HG02938 (cell line): ENCODE results near the gene CLINT1.
A peak's percentile ranks its signal among the peaks of the same experiment; 100 is the strongest.
"Not testable (repeated sequence)": the region's sequence is repeated elsewhere in the genome, so short reads cannot be mapped to it uniquely, and the experiment has no call there.

Source experiments
- ATAC-seq: cut with Tn5 transposase; IDR thresholded peaks from one replicate; pipeline ENCODE4 v1.9.1; 2021; ENCODE audit warnings: mild to moderate bottlenecking, moderate library complexity; ENCODE audit not compliant: unreplicated experiment

The CLINT1 gene

DNA sequence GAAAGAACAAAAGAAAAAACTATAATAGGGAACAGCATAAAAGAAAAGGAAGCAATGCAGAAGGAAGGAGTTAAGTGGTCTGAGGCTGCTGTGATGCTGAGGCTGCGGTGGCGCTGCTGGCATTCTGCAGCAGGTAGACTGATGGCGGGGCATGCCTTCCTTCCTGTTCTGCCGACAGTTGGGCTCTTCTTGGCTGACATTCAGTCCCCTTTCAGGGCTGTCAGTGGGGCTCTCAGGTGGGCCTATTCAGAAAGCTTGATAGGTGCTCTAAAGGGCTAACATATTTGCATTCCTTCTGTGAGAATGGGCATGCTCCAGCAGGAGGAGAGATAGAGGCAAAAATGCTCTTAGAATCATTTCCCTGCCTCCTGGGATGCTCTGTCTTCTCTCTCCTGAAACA is 5.1 kb upstream of the CLINT1 start:
- no peak for ATAC-seq

DNA sequence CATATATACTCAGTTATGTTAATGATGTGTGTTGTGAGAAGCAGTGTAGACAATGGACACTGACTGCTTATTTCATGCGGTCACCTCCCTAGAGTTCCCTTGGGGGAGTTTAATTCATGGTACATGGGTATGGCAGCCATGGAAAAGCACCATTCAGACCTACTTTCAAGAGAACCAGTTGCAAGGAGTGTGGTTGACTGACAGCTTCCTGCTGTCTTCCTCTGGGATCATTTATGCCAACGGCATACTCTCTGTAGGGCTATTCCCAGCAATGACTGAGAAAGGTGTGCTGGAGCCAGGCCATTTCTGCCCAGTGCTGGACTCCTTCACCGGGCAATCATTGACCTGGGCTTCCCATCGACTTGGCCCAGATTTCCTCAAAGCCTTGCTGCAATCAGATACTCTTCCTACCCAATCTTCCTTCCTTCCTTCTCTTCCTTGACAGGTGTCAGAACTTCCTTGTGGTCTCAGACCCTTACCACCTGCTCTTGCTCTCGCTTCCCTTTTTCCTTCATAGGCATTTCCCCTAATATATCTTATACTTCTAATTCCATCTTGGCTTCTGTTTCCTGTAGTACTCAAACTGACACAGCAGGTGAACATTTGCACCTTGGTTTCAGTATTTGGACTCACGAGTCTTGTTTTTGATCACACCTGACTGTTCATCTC is 3.4 kb upstream of the CLINT1 start:
- ATAC-seq: no peak

DNA sequence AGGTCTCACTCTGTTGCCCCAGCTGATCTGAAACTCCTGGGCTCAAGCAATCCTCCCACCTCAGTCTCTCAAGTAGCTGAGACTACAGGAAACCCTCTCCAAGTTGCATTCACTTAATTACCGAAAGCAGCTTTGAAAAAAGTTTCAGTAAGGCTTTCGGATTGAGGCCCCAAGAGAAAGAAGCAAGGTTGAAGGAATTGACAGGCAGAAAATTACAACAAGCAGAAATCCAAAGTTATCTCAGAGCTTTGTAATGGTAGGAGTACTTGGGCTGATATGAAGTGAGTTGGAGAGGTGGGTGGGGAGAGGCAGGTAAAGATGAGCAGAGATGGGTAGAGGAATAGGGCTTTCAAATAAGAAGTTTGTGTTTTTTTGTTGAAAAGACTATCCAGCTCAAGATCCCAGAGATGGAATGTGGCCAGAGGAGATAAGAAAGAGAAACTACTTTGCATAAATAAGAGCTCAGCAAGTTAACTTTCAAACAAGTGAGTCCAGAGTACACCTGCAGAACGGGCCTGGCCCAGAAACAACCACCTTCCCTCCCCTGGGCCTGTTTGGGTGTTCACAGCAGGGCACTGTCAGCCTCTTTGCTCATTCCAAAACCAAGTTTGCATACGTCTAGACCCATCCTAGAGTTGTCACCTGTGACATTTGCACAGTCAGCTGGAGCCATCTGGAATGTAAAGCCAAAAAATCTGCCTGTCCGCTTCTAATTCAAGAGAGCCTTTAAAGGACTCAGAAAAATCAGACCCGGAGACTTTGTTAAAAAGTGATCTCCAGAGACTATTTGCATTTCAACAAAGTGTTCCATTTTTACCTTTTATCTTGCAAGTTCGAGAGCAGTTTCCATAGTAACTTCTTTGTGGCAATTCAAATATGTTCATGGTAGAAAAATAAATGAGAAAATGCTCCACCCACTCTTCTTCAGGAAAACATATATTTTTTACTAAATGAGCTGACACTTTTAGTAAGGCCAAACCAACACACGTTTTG is 2.2 kb upstream of the CLINT1 start:
- ATAC-seq: peak; percentile 60

DNA sequence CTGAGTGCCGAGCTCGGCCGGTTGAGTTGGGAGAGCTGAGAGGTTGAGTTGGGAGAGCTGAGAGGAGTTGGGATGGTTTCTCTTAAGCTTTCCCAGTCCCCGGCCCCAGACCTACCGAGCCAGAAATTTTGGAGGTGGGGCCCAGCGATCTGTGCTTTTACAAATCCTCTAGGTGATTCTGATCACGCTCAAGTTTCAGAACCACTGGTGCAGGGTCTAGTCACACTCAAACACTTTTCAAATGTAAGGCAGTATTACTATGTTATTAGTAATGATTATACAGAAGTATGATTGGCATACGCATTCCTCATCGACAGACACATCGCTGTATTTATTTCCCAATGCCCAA is 256 bp upstream of the CLINT1 start:
- no peak for ATAC-seq

DNA sequence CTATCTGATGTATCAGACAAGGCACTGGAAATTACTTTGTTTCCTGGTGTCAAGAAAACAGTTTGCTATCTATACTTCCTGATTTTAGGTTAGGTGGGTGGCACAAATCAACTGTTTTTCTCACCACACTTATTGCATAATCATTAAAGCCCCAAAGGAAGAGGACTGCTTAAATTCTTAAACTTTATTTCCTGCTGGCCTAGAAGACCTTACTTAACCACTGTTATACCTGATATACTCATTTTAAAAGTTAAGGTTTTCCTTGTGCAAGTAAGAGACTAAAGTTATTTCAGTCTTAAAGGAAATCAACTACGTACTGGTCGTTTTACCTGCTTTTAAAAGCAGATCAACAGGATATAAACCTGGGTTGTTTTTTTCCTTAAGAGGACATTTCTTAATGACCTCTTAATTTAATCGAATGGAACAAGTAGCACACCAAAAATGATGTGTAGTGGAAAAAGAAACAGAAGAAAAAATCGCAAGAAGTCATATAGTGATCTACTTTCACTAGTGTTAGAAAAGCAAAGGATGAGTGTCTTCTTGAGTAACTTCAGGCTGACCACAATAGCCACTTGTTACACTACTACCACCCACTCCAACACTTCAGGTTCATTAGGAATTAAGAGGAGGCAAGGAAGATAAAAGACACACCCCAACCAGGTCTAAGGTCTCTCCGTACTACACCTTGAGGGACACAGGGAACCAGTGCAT is 974 bp downstream of the CLINT1 start:
- ATAC-seq: no peak

DNA sequence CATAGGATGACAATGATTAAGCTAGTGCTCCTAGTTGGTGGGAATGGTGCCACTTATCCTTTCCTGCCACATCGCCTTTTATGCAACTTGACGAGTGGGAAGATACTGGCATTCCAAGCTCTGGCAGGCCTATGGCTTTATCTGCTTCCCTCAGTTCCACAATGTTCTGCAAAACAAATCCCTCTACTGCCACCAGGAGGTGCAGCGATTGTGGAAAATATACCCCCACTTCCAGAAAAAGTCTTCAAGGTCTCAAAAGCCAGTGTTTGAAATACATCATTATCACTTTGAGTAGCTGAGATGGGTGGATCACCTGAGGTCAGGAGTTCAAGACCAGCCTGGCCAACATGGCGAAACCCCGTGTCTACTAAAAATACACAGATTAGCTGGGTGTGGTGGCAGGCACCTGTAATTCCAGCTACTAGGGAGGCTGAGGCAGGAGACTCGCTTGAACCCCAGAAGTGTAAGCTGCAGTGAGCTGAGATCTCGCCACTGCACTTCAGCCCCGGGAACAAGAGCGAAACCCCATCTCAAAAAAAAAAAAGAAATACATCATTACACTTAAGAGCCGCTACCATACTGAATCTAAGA is 3.4 kb downstream of the CLINT1 start:
- ATAC-seq: no peak

DNA sequence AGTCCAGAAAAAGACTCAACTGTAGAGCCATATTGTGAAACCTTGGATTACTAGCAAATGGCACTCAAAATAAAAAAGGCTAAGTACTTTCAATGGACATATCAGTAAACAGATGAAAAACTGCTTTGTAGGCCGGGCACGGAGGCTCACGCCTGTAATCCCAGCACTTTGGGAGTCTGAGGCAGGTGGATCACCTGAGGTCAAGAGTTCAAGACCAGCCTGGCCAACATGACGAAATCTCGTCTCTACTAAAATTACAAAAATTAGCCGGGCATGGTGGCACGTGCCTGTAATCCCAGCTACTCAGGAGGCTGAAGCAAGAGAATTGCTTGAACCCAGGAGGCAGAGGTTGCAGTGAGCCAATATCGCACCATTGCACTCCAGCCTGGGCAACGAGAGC is 5.6 kb downstream of the CLINT1 start:
- ATAC-seq: not testable (repeated sequence)

DNA sequence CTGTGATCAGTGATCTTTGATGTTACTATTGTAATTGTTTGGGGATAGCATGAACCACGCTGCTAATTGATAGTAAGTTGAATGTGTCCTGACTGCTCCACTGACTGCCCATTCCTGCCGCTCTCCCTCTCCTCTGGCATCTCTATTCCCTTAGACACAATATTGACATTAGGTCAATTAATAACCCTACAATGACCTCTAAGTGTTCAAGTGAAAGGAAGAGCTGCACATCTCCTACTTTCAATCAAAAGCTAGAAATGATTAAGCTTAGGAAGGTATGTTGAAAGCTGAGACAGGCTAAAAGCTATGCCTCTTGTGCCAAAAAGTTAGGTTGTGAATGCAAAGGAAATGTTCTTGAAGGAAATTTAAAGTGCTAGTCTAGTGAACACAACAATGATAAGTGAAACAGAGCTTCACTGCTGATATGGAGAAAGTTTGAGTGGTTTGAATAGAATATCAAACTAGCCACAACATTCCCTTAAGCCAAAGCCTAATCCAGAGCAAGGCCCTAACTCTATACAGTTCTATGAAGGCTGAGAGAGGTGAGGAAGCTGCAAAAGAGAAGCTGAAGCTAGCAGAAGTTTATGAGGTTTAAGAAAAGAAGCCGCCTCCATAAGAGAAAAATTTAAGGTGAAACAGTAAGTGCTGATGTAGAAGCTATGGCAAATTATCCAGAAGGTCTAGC is 12.9 kb downstream of the CLINT1 start:
- ATAC-seq: no peak

DNA sequence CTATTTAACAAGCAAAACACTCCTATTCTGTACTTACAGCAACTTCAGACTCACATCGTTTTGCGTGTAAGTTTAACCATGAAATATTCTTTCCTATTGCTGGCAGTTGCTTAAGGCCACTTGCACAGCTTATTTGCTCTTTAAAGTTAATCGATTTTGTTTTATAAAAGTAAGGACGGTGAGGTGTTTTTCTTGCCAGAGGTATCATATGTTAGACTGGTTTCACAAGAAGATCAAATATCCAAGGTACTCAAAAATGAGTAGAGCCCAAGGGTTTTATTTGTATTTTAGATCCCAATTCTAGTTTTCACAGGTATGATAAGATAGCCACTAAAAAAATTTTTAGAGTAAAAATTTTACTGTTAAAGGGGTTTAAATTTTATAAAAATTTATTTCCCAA is 16.2 kb downstream of the CLINT1 start:
- no peak for ATAC-seq

DNA sequence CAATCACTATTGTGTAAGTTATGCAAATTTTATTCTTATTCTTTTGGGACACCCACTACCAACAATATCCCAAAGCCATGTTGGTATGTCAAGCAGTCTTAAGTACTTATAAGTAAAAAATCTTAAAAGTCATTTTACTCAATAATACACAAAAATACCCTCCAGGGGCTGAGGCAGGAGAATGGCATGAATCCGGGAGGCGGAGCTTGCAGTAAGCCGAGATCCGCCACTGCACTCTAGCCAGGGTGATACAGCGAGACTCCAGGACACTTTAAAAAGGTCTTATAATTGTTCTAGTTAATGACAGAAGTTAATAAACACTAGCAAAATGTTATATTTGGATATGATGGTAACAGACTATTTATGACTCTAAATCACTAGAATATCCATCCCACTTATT is 16.8 kb downstream of the CLINT1 start:
- ATAC-seq: no peak

DNA sequence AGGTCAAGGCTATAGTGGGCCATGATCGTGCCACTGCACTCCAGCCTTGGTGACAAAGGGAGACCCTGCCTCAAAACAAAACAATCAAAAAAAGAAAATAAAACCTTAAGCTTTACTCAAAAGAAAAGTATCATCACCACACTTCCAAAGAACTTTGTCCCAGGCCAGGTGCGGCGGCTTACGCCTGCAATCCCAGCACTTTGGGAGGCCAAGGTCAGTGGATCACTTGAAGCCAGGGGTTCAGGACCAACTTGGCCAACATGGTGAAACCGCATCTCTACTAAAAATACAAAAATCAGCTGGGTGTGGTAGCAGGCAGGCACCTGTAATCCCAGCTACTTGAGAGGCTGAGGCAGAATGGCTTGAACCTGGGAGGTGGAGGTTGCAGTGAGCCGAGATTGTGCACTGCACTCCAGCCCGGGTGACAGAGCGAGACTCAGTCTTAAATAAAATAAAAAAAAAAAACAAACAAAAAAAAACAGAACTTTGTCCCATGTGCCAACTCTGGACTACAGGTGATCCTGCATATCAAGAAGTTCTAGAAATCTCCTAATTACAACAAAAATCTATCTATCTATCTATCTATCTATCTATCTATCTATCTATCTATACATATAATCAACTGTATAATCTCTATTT is 19.7 kb downstream of the CLINT1 start:
- no peak for ATAC-seq

DNA sequence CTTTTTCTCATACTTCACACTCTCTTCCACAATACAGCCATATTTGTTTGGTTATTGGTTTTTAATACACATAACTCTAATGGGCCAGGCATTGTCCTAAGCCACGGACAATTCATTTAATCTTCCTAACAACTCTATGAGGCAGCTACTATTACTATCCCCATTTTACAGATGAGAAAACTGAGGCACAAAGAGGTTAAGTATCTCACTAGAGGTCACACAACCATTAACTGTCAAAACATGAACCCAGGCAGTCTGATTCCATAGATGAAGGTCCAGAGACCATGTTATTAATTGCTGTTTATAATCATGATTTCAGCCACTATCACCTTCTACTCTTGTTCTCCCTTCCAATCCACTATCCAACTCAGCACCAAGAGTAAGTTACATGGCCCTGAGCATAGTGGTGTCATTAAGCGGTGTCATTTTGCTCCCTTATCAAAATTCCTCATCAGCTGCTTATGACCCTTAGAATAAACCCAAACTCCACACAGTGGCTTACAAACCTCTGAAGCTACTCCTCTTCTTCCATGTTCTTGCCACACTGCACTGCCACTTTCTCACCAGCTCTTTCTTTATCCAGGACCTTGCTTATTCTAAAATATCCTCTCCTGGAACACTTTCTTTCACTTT is 22.7 kb downstream of the CLINT1 start:
- no peak for ATAC-seq

DNA sequence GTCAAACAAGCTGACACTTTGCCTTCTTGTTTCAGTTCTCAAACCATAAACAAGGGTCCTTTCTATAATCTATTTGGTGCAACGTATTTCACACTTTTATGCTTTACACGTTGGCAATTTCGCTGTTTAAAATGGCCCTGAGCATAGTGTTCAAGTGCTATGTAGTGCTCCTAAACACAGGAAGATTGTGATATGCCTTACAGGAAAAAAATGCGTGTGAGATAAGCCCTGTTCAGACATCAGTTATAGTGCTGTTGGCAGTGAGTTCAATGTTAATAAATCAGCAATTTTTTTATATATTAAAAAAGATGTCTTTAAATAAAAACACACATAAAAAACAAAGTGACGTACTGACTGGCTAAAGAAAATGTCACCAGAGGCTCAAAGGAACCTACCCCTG is 23.9 kb downstream of the CLINT1 start:
- no peak for ATAC-seq

DNA sequence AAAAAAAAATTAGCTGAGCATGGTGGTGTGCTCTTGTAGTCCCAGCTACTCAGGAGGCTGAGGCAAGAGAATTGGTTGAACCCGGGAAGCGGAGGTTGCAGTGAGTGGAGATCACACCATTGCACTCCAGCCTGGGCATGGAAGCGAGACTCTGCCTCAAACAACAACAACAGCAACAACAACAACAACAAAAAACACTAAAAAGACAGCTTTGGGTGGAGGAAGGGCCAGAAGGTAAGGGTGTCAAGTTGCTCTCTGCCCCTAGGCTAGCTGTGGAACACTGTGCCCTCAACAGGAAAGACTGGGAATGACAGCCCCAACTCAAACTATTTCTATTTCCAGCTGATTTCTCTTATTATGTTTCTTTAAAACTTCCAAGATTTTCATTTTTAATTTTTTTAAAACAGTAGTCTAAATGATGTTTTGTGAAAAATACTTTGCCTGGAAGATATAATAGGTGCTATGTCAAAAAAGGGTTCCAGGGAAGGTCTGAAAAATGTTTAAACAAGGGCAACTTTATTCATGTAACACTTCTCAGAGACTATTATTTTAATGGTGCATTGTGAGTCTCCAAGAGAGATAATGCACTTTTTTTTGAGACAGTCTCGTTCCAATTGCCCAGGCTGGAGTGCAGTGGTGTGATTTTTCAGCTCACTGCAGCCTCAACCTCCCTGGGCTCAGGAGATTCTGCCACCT is 29.9 kb downstream of the CLINT1 start:
- no peak for ATAC-seq

DNA sequence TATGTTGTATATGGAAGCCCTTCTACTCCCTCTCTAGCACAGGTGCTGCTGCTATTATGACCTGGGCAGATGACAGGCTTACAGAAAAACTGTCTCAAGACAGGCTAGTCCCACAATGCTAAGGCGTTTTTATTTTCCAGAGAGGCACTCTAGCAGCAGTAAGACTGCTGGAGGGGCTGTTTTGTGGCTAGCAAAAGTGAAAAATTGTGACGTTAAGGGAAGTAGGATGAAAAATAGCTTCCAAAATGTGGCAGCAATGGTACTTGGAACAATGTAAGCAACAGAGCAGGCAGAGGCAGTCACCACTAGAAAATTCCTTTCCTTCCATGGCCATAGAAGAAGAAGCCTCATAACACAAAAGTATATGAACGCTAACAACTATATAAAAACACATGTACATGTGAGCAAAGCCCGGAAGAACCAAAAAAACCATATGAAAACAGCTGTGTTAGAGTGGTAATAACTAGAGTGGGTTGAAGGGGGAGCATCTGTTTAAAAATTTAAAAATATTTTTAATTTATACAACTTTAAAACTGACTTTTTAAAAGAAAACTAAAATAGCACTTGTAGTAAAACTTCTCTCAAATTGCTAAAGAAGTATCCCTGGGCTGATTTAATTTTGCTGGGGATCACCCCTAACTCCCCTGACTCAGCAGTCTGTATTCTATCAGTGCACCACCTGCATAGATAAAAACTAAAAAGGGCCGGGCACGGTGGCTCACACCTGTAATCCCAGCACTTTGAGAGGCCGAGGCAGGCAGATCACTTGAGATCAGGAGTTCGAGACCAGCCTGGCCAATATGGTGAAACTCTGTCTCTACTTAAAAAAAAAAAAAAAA is 30.6 kb downstream of the CLINT1 start:
- no peak for ATAC-seq

DNA sequence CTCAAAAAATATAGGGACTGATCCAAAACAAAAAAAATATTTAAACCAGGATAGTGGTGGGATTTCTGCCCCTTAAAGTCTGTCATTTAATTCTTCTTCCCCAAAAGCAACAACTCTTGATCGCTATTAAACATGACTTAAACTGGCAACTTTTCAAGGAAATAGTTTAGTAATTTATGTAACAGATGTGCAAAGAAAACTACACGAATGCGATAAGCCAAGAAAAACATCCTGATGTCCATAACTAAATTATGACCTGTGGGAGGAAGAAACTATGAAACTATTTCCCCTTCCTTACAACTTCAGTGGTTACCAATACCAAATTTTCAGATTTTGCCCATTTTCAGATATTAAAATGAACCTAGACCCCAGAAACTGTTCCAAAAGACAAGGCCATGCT is 31.5 kb downstream of the CLINT1 start:
- no peak for ATAC-seq

DNA sequence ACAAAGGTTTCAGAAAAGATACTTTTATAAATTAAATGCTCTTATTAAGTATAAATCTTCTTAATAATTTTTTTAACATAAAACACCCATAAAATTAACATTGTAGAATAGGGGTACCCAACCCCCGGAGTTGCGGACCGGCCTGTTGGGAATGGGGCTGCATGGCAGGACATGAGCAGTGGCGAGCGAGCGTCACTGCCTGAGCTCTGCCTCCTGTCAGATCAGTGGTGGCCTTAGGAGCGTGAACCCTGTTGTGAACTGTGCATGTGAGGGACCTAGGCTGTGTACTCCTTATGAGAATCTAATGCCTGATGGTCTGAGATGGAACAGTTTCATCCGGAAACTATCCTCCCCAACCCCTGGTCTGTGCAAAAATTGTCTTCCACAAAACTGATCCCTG is 35.3 kb downstream of the CLINT1 start:
- no peak for ATAC-seq
